Tibial nerve (tissue), 4 donors: ENCODE measurements around the gene CDH13.

Experiments
- EP300 ChIP-seq, 2 donors: sonication (generic); formaldehyde crosslinking; IDR thresholded peaks; one replicate each; pipeline ENCODE4 v1.6.1; 2017; ENCODE audit warnings: antibody characterized with exemption in 2 of 2, mild to moderate bottlenecking in 1 of 2
- POLR2A ChIP-seq, 2 donors: fragments of 450-650 bp; IDR thresholded peaks; one replicate each; pipeline ENCODE4 v1.6.1; 2017; ENCODE audit warnings: antibody characterized with exemption in 2 of 2, mild to moderate bottlenecking in 2 of 2, moderate library complexity in 2 of 2
- TF ChIP-seq, protein P1 (sequence below), 5 experiments: fragments of 200-600 bp in 3 of 5; fragments of 450-650 bp in 2 of 5; sonication (generic) in 3 of 5; IDR thresholded peaks; one replicate each; pipeline ENCODE4 v1.5.1; 2016 to 2019; ENCODE audit warnings: antibody characterized with exemption in 5 of 5, mild to moderate bottlenecking in 3 of 5, moderate library complexity in 2 of 5

- TF ChIP-seq, protein P1, sequence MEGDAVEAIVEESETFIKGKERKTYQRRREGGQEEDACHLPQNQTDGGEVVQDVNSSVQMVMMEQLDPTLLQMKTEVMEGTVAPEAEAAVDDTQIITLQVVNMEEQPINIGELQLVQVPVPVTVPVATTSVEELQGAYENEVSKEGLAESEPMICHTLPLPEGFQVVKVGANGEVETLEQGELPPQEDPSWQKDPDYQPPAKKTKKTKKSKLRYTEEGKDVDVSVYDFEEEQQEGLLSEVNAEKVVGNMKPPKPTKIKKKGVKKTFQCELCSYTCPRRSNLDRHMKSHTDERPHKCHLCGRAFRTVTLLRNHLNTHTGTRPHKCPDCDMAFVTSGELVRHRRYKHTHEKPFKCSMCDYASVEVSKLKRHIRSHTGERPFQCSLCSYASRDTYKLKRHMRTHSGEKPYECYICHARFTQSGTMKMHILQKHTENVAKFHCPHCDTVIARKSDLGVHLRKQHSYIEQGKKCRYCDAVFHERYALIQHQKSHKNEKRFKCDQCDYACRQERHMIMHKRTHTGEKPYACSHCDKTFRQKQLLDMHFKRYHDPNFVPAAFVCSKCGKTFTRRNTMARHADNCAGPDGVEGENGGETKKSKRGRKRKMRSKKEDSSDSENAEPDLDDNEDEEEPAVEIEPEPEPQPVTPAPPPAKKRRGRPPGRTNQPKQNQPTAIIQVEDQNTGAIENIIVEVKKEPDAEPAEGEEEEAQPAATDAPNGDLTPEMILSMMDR (IDR thresholded peaks at IDR 0.05): no peak
- no peak for TF ChIP-seq POLR2A (IDR thresholded peaks at IDR 0.05)
- no peak for TF ChIP-seq EP300 (IDR thresholded peaks at IDR 0.05)
Observed at GRCh38 chr16:83574388-83574787, 947.6 kb downstream of the CDH13 start.
